ENCODE data around the gene GIMAP6.

DNA sequence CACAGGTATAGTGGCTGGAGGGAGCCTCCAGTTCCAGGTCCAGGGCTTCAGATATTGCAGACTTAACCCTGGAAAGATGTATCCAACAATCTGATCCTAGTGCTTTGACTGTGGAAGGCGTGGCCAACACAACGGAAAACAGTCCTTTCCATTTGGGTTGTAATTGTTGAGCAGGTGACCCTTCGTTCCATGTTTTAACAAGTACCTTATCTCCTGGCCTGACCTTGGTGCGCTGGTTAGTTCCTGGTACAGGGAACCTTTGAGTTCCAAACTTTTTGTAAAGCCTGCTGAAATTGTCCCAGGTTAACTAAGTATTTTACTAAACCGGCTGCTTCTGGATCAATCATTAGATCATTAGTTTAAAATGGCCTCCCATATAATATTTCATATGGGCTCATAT is 23.9 kb upstream of the GIMAP6 start:
- TF ChIP-seq, protein P1, sequence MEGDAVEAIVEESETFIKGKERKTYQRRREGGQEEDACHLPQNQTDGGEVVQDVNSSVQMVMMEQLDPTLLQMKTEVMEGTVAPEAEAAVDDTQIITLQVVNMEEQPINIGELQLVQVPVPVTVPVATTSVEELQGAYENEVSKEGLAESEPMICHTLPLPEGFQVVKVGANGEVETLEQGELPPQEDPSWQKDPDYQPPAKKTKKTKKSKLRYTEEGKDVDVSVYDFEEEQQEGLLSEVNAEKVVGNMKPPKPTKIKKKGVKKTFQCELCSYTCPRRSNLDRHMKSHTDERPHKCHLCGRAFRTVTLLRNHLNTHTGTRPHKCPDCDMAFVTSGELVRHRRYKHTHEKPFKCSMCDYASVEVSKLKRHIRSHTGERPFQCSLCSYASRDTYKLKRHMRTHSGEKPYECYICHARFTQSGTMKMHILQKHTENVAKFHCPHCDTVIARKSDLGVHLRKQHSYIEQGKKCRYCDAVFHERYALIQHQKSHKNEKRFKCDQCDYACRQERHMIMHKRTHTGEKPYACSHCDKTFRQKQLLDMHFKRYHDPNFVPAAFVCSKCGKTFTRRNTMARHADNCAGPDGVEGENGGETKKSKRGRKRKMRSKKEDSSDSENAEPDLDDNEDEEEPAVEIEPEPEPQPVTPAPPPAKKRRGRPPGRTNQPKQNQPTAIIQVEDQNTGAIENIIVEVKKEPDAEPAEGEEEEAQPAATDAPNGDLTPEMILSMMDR (IDR thresholded peaks at IDR 0.05), result no peak
- TF ChIP-seq POLR2A (IDR thresholded peaks at IDR 0.05), result no peak
- no peak for TF ChIP-seq EP300 (IDR thresholded peaks at IDR 0.05)

All from ovary (tissue), 3 donors.